Esophagus squamous epithelium (tissue), 5 donors: ENCODE measurements around the gene ABCB11. TPM values are rescaled to one million over a fixed set of nuclear protein-coding genes. Genes with fewer than 3 reads are reported as not detected.

Experiments used
- DNase-seq: peaks from one replicate; lab custom pipeline; 2025; lab: John Stamatoyannopoulos, UW
- H3K27ac ChIP-seq, 4 donors: fragments of 200-600 bp; sonication (generic); one replicate each; pipeline ENCODE4 v1.5.1; 2016 to 2019; ENCODE audit warnings: mild to moderate bottlenecking in 1 of 4
- H3K27me3 ChIP-seq, 4 donors: fragments of 200-600 bp; sonication (generic); 1 replicate in 3 of 4; 2 replicates in 1 of 4; pipeline versions ENCODE4 v1.5.1 to v1.6.0; 2017 to 2021; ENCODE audit warnings: antibody characterized with exemption in 1 of 4
- H3K36me3 ChIP-seq, 3 donors: fragments of 200-600 bp; sonication (generic); one replicate each; pipeline ENCODE4 v1.5.1; 2016 to 2019
- H3K4me1 ChIP-seq, 3 donors: fragments of 200-600 bp; sonication (generic); one replicate each; pipeline ENCODE4 v1.5.1; 2017 to 2019
- H3K4me3 ChIP-seq, 4 donors: fragments of 200-600 bp; sonication (generic); 1 replicate in 3 of 4; 2 replicates in 1 of 4; pipeline ENCODE4 v1.5.1; 2016 to 2019; ENCODE audit warnings: mild to moderate bottlenecking in 2 of 4, moderate library complexity in 1 of 4
- H3K9me3 ChIP-seq, 3 donors: fragments of 200-600 bp; sonication (generic); one replicate each; pipeline ENCODE4 v1.5.1; 2016 to 2019
- POLR2A ChIP-seq, 4 donors: fragments of 450-650 bp; IDR thresholded peaks; one replicate each; pipeline ENCODE4 v1.6.1; 2017; ENCODE audit warnings: antibody characterized with exemption in 4 of 4, mild to moderate bottlenecking in 4 of 4, moderate library complexity in 3 of 4
- WGBS, 2 donors: methylation state at CpG; one replicate each; pipeline ENCODE4 v1.1.5; 2018; 5-methylcytosine and 5-hydroxymethylcytosine counted together
- intact Hi-C: fragments of 100-400 bp; cut with DNase I; formaldehyde crosslinking; loops from one replicate; pipeline ENCODE4 v1.15.0; 2022
- total RNA-seq, 4 donors: library from RNA; depleted of rRNA; stranded (reverse); fragments of >200 nt; gene quantifications; one replicate each; pipeline ENCODE4 v1.1.0, GENCODE V29; 2016
- TF ChIP-seq, protein P1 (sequence below), 6 experiments: fragments of 450-650 bp in 4 of 6; fragments of 200-600 bp in 2 of 6; sonication (generic) in 2 of 6; IDR thresholded peaks; one replicate each; pipeline ENCODE4 v1.5.1; 2016 to 2019; ENCODE audit warnings: antibody characterized with exemption in 6 of 6, mild to moderate bottlenecking in 4 of 6, moderate library complexity in 4 of 6
- donor health status: DM: yes; HTN: yes; CAD: no.

The ABCB11 gene
- total RNA-seq, 4 donors from 2014 or later: 0.18 to 0.68 TPM; not detected in 2

DNA sequence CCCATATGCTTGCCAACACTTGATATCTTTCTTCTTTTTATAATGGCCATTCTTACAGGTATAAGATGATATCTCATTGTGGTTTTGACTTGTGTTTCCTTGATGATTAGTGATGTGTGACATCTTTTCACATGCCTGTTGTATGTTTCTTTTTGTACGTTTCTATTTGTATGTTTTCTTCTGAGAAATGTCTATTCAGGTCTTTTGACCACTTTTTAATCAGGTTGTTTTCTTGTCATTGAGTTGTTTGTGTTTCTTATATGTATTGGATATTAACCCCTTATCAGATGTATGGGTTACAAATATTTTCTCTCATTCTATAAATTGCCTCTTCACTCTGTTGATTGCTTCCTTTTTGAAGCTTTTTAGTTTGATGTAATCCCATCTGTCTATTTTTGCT is 42.4 kb downstream of the ABCB11 start:
- TF ChIP-seq, protein P1, sequence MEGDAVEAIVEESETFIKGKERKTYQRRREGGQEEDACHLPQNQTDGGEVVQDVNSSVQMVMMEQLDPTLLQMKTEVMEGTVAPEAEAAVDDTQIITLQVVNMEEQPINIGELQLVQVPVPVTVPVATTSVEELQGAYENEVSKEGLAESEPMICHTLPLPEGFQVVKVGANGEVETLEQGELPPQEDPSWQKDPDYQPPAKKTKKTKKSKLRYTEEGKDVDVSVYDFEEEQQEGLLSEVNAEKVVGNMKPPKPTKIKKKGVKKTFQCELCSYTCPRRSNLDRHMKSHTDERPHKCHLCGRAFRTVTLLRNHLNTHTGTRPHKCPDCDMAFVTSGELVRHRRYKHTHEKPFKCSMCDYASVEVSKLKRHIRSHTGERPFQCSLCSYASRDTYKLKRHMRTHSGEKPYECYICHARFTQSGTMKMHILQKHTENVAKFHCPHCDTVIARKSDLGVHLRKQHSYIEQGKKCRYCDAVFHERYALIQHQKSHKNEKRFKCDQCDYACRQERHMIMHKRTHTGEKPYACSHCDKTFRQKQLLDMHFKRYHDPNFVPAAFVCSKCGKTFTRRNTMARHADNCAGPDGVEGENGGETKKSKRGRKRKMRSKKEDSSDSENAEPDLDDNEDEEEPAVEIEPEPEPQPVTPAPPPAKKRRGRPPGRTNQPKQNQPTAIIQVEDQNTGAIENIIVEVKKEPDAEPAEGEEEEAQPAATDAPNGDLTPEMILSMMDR (IDR thresholded peaks at IDR 0.05): no peak
- no peak for TF ChIP-seq POLR2A (IDR thresholded peaks at IDR 0.05)
- 73 to 77% methylated on average over 1 of the region's 1 CpG for WGBS, 2 donors
- peaks cover 7 to 25% (median 7%) of the 10 kb centered on the region in 3 donors for H3K4me1 ChIP-seq

DNA sequence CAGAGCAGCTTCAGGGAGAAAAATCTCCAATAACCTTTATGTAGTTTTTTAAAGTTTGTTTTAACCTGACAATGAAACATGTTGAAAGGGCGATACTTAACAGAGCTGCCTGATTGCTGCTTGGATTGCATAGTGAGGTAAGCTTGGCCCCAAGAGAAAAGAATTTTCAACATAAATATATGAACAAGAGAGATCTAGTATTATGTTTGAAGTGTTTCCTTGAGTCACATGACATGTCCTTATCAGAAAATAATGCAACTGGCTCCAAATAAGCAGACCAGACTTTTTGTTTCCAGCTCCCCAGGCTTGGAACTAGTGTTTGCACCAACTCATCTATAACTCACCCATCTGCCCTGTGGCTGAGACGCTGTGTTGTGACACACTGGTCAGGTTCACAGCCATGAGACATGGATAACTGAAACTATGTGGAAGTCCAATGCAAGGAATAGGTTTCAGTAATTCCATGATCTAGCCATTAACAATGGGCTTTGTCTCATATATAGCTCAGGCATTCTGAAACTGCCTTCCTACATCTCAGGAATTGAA is 44.7 kb downstream of the ABCB11 start:
- no peak for DNase-seq
- WGBS, 2 donors: 76 to 79% methylated on average over 2 of the region's 2 CpGs
- no peak overlapping the region for H3K27ac ChIP-seq
- no peak for TF ChIP-seq POLR2A (IDR thresholded peaks at IDR 0.05)
- TF ChIP-seq, protein P1 (IDR thresholded peaks at IDR 0.05): no peak
- H3K9me3 ChIP-seq: no peaks in the 10 kb centered on the region
- H3K4me1 ChIP-seq: peaks cover 0 to 4% (median 0%) of the 10 kb centered on the region in 3 donors
- no peaks in the 10 kb centered on the region for H3K27me3 ChIP-seq
- no peaks in the 10 kb centered on the region for H3K36me3 ChIP-seq
- H3K4me3 ChIP-seq: no peak overlapping the region
- intact Hi-C loops: no loop called here

More for the DNA sequence above, 42.4 kb downstream of the ABCB11 start:
- H3K4me3 ChIP-seq: no peak overlapping the region
- DNase-seq: no peak
- no peaks in the 10 kb centered on the region for H3K9me3 ChIP-seq
- intact Hi-C loops: no loop called here
- no peaks in the 10 kb centered on the region for H3K36me3 ChIP-seq
- no peak overlapping the region for H3K27ac ChIP-seq
- no peaks in the 10 kb centered on the region for H3K27me3 ChIP-seq

DNA sequence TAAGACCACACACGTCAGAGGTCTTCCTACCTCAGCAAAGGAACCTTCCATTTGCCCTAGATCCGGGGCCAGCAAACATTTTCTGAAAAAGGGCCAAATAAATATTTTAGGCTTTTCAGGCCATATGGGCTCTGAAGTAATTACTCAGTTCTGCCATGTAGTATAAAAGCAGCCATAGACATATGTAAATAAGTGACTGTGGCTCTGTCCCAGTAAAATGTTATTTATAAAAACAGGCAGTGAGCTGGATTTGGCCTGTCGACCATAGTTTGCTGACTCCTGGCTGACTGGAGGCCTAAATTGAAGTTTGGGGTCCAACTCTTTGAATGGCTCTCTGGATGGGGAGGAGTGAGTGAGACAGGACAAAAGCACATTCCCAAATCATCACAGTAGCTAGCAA is 49.5 kb downstream of the ABCB11 start:
- H3K4me1 ChIP-seq: no peaks in the 10 kb centered on the region
- no peaks in the 10 kb centered on the region for H3K27me3 ChIP-seq
- no peak overlapping the region for H3K4me3 ChIP-seq
- TF ChIP-seq, protein P1 (IDR thresholded peaks at IDR 0.05): no peak
- TF ChIP-seq POLR2A (IDR thresholded peaks at IDR 0.05): no peak
- H3K36me3 ChIP-seq: no peaks in the 10 kb centered on the region
- no peak for DNase-seq
- intact Hi-C loops: no loop called here
- WGBS, 2 donors: 66 to 92% methylated on average over 3 of the region's 3 CpGs
- no peaks in the 10 kb centered on the region for H3K9me3 ChIP-seq
- H3K27ac ChIP-seq: no peak overlapping the region

DNA sequence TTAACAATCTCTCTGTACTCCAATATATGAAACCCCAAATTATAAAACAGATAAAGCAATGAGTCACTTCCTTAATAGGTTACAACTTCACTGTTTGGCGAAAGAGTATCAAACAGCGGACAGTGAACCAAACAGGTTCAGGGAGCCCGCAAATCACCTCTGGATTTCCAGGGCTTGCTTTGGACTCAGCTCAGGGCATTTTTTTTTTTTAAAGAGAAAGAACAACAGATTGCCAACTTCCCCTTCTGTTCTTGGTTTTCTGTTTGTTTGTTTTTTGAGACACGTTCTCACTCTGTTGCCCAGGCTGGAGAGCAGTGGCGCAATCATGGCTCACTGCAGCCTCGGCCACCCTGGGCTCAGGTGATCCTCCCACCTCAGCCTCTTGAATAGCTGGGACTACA is 52.7 kb downstream of the ABCB11 start:
- H3K4me1 ChIP-seq: no peaks in the 10 kb centered on the region
- intact Hi-C loops: no loop called here
- 69 to 76% methylated on average over 4 to 6 of the region's 6 CpGs for WGBS, 2 donors
- no peaks in the 10 kb centered on the region for H3K9me3 ChIP-seq
- no peaks in the 10 kb centered on the region for H3K27me3 ChIP-seq
- no peak for DNase-seq
- no peak overlapping the region for H3K4me3 ChIP-seq
- TF ChIP-seq, protein P1 (IDR thresholded peaks at IDR 0.05): no peak
- TF ChIP-seq POLR2A (IDR thresholded peaks at IDR 0.05): no peak
- no peak overlapping the region for H3K27ac ChIP-seq
- H3K36me3 ChIP-seq: no peaks in the 10 kb centered on the region

DNA sequence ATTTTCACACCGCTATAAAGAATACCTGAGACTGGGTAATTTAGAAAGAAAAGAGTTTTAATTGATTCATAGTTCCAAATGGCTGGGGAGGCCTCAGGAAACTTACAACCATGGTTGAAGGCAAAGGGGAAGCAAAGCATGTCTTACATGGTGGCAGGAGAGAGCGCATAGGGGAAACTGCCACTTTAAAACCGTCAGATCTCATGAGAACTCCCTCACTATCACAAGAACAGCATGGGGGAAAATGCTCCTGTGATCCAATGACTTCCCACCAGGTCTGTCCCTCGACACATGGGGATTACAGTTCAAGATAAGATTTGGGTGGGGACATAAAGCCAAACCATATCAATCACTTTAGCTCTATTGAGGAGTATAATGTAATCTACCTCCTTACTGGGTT is 53.5 kb downstream of the ABCB11 start:
- no peak overlapping the region for H3K4me3 ChIP-seq

More for the DNA sequence above, 53.5 kb downstream of the ABCB11 start:
- WGBS, 2 donors: 76 to 83% methylated on average over 4 of the region's 4 CpGs
- H3K36me3 ChIP-seq: no peaks in the 10 kb centered on the region
- no peaks in the 10 kb centered on the region for H3K9me3 ChIP-seq
- intact Hi-C loops: no loop called here
- no peak for DNase-seq
- no peaks in the 10 kb centered on the region for H3K27me3 ChIP-seq
- TF ChIP-seq, protein P1 (IDR thresholded peaks at IDR 0.05): no peak
- TF ChIP-seq POLR2A (IDR thresholded peaks at IDR 0.05): no peak
- H3K4me1 ChIP-seq: no peaks in the 10 kb centered on the region
- no peak overlapping the region for H3K27ac ChIP-seq
